Stimulated activated memory B cell treated with anti-CD40 and anti-IgM and Interleukin-4, amounts not matched to agents 10 μg/mL and 1 μg/mL and 100 μg/mL, for 72 hours (primary cell): Measurements from ENCODE around the gene C2orf42.
"Not testable (repeated sequence)": the region's sequence is repeated elsewhere in the genome, so short reads cannot be mapped to it uniquely, and the experiment has no call there.

Experiments
- ATAC-seq: fragments of 150-1000 bp; cut with Tn5 transposase; 2 replicates; pipeline ENCODE4 v1.10.0; 2021
- H3K27ac Mint-ChIP-seq: one replicate; pipeline ENCODE4 v1.8.0; 2022; ENCODE audit warnings: mild to moderate bottlenecking, mixed read lengths
- H3K27me3 Mint-ChIP-seq: one replicate; pipeline ENCODE4 v1.8.0; 2022; ENCODE audit warnings: mixed read lengths
- H3K36me3 Mint-ChIP-seq: one replicate; pipeline ENCODE4 v1.8.0; 2022; ENCODE audit warnings: mixed read lengths
- H3K4me1 Mint-ChIP-seq: one replicate; pipeline ENCODE4 v1.8.0; 2022; ENCODE audit warnings: mixed read lengths
- H3K4me3 Mint-ChIP-seq: one replicate; pipeline ENCODE4 v1.8.0; 2022; ENCODE audit warnings: mild to moderate bottlenecking, moderate library complexity, mixed read lengths
- H3K9me3 Mint-ChIP-seq: one replicate; pipeline ENCODE4 v1.8.0; 2022; ENCODE audit warnings: mixed read lengths

C2orf42 gene

GRCh38 chr2:70104231-70105111, 86.3 kb downstream of the C2orf42 start:
- H3K36me3 Mint-ChIP-seq, result no peaks in the 10 kb centered on the region
- H3K27ac Mint-ChIP-seq, result peak overlapping the region; percentile 97
- peaks cover 3% of the 10 kb centered on the region for H3K9me3 Mint-ChIP-seq
- peaks cover 61% of the 10 kb centered on the region for H3K4me1 Mint-ChIP-seq
- H3K27me3 Mint-ChIP-seq, result no peaks in the 10 kb centered on the region
- H3K4me3 Mint-ChIP-seq, result peak overlapping the region; percentile 74
- no peak for ATAC-seq

- H3K4me3 Mint-ChIP-seq, result peak overlapping the region; percentile 74
- H3K27ac Mint-ChIP-seq, result peak overlapping the region; percentile 97
- peak; percentile 63 for ATAC-seq
- H3K36me3 Mint-ChIP-seq, result no peaks in the 10 kb centered on the region
- no peaks in the 10 kb centered on the region for H3K27me3 Mint-ChIP-seq
- peaks cover 3% of the 10 kb centered on the region for H3K9me3 Mint-ChIP-seq
- H3K4me1 Mint-ChIP-seq, result peaks cover 52% of the 10 kb centered on the region
These were observed 87.2 kb downstream of the C2orf42 start for GRCh38 chr2:70103531-70104061.

- peak overlapping the region; percentile 97 for H3K27ac Mint-ChIP-seq
- H3K4me1 Mint-ChIP-seq, result peaks cover 41% of the 10 kb centered on the region
- H3K27me3 Mint-ChIP-seq, H3K36me3 Mint-ChIP-seq, ATAC-seq, H3K9me3 Mint-ChIP-seq: not testable (repeated sequence)
- H3K4me3 Mint-ChIP-seq, result peak overlapping the region; percentile 64
These were observed 88.4 kb downstream of the C2orf42 start for GRCh38 chr2:70102323-70102905.

- not testable (repeated sequence) for H3K27me3 Mint-ChIP-seq, H3K9me3 Mint-ChIP-seq, H3K4me3 Mint-ChIP-seq, ATAC-seq, H3K27ac Mint-ChIP-seq, H3K36me3 Mint-ChIP-seq
- peaks cover 33% of the 10 kb centered on the region for H3K4me1 Mint-ChIP-seq
These were observed 89.1 kb downstream of the C2orf42 start for GRCh38 chr2:70101686-70102085.

- Mint-ChIP-seq H3K27ac (no peak overlapping the region), H3K4me1 (peaks cover 33% of the 10 kb centered on the region), H3K27me3 (no peaks in the 10 kb centered on the region), H3K36me3 (no peaks in the 10 kb centered on the region), H3K4me3 (no peak overlapping the region), H3K9me3 (peaks cover 3% of the 10 kb centered on the region)
- ATAC-seq, result no peak
These were observed 89.6 kb downstream of the C2orf42 start for GRCh38 chr2:70101174-70101573.
